ENCODE results near the gene PHLPP1. TPM values are rescaled to one million over a fixed set of nuclear protein-coding genes. Genes with fewer than 3 reads are reported as not detected.
A peak's percentile ranks its signal among the peaks of the same experiment; 100 is the strongest.

Gene PHLPP1
- total RNA-seq, 1 experiment from 2014 or later: 14.1 TPM

- Histone ChIP-seq H2AFZ (ENCODE audit: low read length) (no peak overlapping the region), H3K4me3 (ENCODE audit: low read length) (no peak overlapping the region), H3K27me3 (ENCODE audit: low read length) (no peaks in the 10 kb centered on the region), H3K4me2 (ENCODE audit: low read length) (no peak overlapping the region), H3K27ac (ENCODE audit: low read length) (no peak overlapping the region), H3K9me2 (replicated peaks; ENCODE audit: low read length) (no peaks in the 10 kb centered on the region), H3K4me1 (ENCODE audit: insufficient read depth, low read length) (peaks cover 48% of the 10 kb centered on the region), H3K9ac (ENCODE audit: low read length) (no peak overlapping the region), H4K20me1 (ENCODE audit: low read length) (no peaks in the 10 kb centered on the region), H3K36me3 (ENCODE audit: low read depth, low read length) (no peaks in the 10 kb centered on the region), H3K79me2 (ENCODE audit: low read length) (no peaks in the 10 kb centered on the region), H3F3A (ENCODE audit: low read length, unreplicated experiment) (peaks cover 1% of the 10 kb centered on the region), H3K9me3 (ENCODE audit: low read length) (no peaks in the 10 kb centered on the region)
- ATAC-seq (no peak), DNase-seq (no peak)
- no TSS peak for BruUV-seq (replicated peaks)
- TF ChIP-seq EZH2phosphoT487 (IDR thresholded peaks at IDR 0.05; ENCODE audit: borderline replicate concordance, low read length): no peak
- no peak for TF ChIP-seq EZH2 (IDR thresholded peaks at IDR 0.05; ENCODE audit: low read length, unreplicated experiment)
- no peak for TF ChIP-seq CTCF (conservative IDR thresholded peaks at IDR 0.05; ENCODE audit: low read depth, low read length)
- POLR2A ChIA-PET (ENCODE audit: unreplicated experiment): no interaction called here
- CTCF ChIA-PET: no interaction called here
- intact Hi-C loops (cut with micrococcal nuclease): no loop called here
Observed at GRCh38 chr18:62885804-62886203, 170.5 kb downstream of the PHLPP1 start.

GRCh38 chr18:62894681-62895390 lies 179.5 kb downstream of the PHLPP1 start:
- CTCF ChIA-PET: interaction anchor here (0.6 kb wide), 1 partner anchor 195 kb away, joined by 3 read pairs; no protein-coding TSS in a partner anchor
- intact Hi-C loops (cut with micrococcal nuclease): no loop called here
- Histone ChIP-seq H3K79me2 (ENCODE audit: low read length) (no peaks in the 10 kb centered on the region), H3K27ac (ENCODE audit: low read length) (no peak overlapping the region), H3K4me1 (ENCODE audit: insufficient read depth, low read length) (peaks cover 32% of the 10 kb centered on the region), H3K9me3 (ENCODE audit: low read length) (no peaks in the 10 kb centered on the region), H2AFZ (ENCODE audit: low read length) (no peak overlapping the region), H3K9ac (ENCODE audit: low read length) (no peak overlapping the region), H3F3A (ENCODE audit: low read length, unreplicated experiment) (peaks cover 6% of the 10 kb centered on the region), H3K36me3 (ENCODE audit: low read depth, low read length) (peaks cover 12% of the 10 kb centered on the region; the same call in 1 of the 2 replicates), H3K9me2 (replicated peaks; ENCODE audit: low read length) (no peaks in the 10 kb centered on the region), H3K4me3 (ENCODE audit: low read length) (no peak overlapping the region), H3K4me2 (ENCODE audit: low read length) (no peak overlapping the region), H4K20me1 (ENCODE audit: low read length) (no peaks in the 10 kb centered on the region), H3K27me3 (ENCODE audit: low read length) (no peaks in the 10 kb centered on the region)
- BruUV-seq (replicated peaks): no TSS peak
- POLR2A ChIA-PET (ENCODE audit: unreplicated experiment): no interaction called here
- TF ChIP-seq EZH2 (IDR thresholded peaks at IDR 0.05; ENCODE audit: low read length, unreplicated experiment) (no peak), CTCF (conservative IDR thresholded peaks at IDR 0.05; ENCODE audit: low read depth, low read length) (no peak), EZH2phosphoT487 (IDR thresholded peaks at IDR 0.05; ENCODE audit: borderline replicate concordance, low read length) (no peak)
- DNase-seq (no peak), ATAC-seq (no peak)

- no peak overlapping the region for H3K4me3 ChIP-seq (ENCODE audit: low read length)
- BruUV-seq (replicated peaks): no TSS peak
- H3K79me2 ChIP-seq (ENCODE audit: low read length): no peaks in the 10 kb centered on the region
- DNase-seq (peak; percentile 68), ATAC-seq (peak; percentile 99)
- H3K36me3 ChIP-seq (ENCODE audit: low read depth, low read length): peaks cover 15% of the 10 kb centered on the region; the same call in 1 of the 2 replicates
- peak overlapping the region; percentile 58 for H3K27ac ChIP-seq (ENCODE audit: low read length)
- H3K4me2 ChIP-seq (ENCODE audit: low read length): peak overlapping the region; percentile 52
- TF ChIP-seq EZH2phosphoT487 (IDR thresholded peaks at IDR 0.05; ENCODE audit: borderline replicate concordance, low read length) (no peak), EZH2 (IDR thresholded peaks at IDR 0.05; ENCODE audit: low read length, unreplicated experiment) (no peak), CTCF (conservative IDR thresholded peaks at IDR 0.05; ENCODE audit: low read depth, low read length) (no peak)
- H3K9me3 ChIP-seq (ENCODE audit: low read length): no peaks in the 10 kb centered on the region
- intact Hi-C loops (cut with micrococcal nuclease): loop anchor here (2.0 kb wide), 1 partner anchor 40 kb away; no protein-coding TSS in a partner anchor
- no peaks in the 10 kb centered on the region for H3K27me3 ChIP-seq (ENCODE audit: low read length)
- no peaks in the 10 kb centered on the region for H4K20me1 ChIP-seq (ENCODE audit: low read length)
- CTCF ChIA-PET: no interaction called here
- POLR2A ChIA-PET (ENCODE audit: unreplicated experiment): interaction anchor here (0.5 to 0.8 kb wide), 2 partner anchors 9 to 39 kb away, joined by 6 to 9 read pairs; no protein-coding TSS in a partner anchor
- peaks cover 3% of the 10 kb centered on the region for H3F3A ChIP-seq (ENCODE audit: low read length, unreplicated experiment)
- H3K9me2 ChIP-seq (replicated peaks; ENCODE audit: low read length): no peaks in the 10 kb centered on the region
- no peak overlapping the region; the same call in 1 of the 2 replicates for H3K9ac ChIP-seq (ENCODE audit: low read length)
- peaks cover 17% of the 10 kb centered on the region for H3K4me1 ChIP-seq (ENCODE audit: insufficient read depth, low read length)
- no peak overlapping the region for H2AFZ ChIP-seq (ENCODE audit: low read length)
Observed at GRCh38 chr18:62897153-62897552, 181.8 kb downstream of the PHLPP1 start.

All from PC-3 (cell line).